GM21717 (cell line): ENCODE data around the gene MAU2.
"Not testable (repeated sequence)": the region's sequence is repeated elsewhere in the genome, so short reads cannot be mapped to it uniquely, and the experiment has no call there.

Source experiments
- ATAC-seq: cut with Tn5 transposase; IDR thresholded peaks from one replicate; pipeline ENCODE4 v1.9.1; 2021; ENCODE audit warnings: mild to moderate bottlenecking, moderate library complexity; ENCODE audit not compliant: unreplicated experiment

MAU2 gene

GRCh38 chr19:19381007-19381926, 60.6 kb downstream of the MAU2 start:
- no peak for ATAC-seq

DNA sequence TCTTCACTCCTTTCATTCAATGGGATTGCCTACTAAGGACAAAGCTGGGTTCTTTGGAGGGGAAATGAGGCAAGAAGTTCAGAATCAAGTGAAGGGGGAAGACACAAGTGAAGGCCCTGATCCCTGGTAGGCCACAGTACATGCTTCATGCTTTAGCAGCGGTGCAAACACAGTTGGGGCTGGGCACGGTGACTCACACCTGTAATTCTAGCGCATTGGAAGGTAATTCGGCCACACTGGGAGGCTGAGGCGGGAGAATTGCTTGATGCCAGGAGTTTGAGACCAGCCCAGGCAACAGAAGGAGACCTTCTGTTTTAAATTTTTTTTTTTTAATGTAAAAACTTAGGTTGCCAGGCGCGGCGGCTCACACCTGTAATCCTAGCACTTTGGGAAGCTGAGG, 61.5 kb downstream of the MAU2 start:
- ATAC-seq = no peak

GRCh38 chr19:19384486-19384885, 63.9 kb downstream of the MAU2 start:
- no peak for ATAC-seq

DNA sequence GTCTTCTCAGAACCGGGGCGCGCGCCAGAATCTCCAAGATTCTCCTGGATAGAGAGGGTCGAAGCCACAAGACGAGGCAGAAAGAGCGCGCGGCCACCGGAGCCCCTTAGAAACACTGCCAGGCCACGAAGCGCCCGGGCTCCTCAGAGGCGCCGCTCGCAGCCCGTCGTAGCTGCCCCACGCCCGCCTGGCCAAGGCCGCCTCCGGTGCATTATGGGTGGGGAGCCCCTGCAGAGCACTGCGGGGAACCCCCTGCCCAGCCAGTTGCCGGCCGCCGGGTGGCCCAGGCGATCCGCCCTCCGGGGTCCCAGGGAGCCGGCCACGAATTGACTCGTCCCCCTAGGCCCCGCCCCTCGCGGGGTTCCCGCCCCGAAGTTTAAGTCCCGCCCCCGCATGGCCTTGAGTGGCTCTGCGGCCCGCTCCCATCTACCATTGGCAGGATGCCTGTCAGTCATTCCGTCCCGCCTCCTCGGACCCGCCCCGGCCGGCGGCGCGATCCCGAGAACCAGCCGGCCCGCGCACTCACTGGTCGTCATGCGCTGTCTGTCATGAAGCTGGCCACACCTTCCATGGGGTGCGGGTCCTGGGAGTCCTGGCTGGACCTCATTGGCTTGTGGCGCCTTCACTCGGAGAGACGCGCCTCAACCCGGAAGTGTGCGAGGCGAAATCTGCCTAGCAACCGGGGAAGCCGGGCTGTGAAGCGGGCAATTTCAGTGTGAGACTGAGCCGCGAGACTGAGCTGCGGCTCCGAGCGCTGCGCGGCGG, 64.7 kb downstream of the MAU2 start:
- peak; percentile 86 for ATAC-seq

GRCh38 chr19:19385896-19386869, 65.6 kb downstream of the MAU2 start:
- ATAC-seq = peak; percentile 18

DNA sequence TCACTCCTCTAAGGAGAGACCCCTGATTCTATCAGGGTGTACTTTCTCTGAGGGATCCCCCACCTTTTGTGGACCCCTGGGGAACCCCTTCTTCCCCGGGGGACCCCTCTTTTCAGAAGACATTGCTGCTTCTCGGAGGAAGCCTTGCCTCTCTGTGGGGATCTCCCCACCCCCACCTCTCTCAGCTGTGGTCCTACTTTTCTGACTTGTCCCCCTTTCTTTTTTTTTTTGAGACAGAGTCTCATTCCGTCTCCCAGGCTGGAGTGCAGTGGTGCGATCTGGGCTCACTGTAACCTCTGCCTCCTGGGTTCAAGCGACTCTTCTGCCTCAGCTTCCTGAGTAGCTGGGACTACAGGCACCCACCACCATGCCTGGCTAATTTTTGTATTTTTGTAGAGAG, 66.5 kb downstream of the MAU2 start:
- no peak for ATAC-seq

- ATAC-seq = no peak
Observed at GRCh38 chr19:19388568-19389555, 68.2 kb downstream of the MAU2 start.

- not testable (repeated sequence) for ATAC-seq
Observed at GRCh38 chr19:19389683-19390082, 69.1 kb downstream of the MAU2 start.

GRCh38 chr19:19394333-19394732, 73.7 kb downstream of the MAU2 start:
- not testable (repeated sequence) for ATAC-seq

- ATAC-seq = no peak
Observed at GRCh38 chr19:19399733-19400433, 79.3 kb downstream of the MAU2 start.

GRCh38 chr19:19402656-19403372, 82.2 kb downstream of the MAU2 start:
- ATAC-seq = no peak

- no peak for ATAC-seq
Observed at GRCh38 chr19:19403373-19403901, 82.8 kb downstream of the MAU2 start.

DNA sequence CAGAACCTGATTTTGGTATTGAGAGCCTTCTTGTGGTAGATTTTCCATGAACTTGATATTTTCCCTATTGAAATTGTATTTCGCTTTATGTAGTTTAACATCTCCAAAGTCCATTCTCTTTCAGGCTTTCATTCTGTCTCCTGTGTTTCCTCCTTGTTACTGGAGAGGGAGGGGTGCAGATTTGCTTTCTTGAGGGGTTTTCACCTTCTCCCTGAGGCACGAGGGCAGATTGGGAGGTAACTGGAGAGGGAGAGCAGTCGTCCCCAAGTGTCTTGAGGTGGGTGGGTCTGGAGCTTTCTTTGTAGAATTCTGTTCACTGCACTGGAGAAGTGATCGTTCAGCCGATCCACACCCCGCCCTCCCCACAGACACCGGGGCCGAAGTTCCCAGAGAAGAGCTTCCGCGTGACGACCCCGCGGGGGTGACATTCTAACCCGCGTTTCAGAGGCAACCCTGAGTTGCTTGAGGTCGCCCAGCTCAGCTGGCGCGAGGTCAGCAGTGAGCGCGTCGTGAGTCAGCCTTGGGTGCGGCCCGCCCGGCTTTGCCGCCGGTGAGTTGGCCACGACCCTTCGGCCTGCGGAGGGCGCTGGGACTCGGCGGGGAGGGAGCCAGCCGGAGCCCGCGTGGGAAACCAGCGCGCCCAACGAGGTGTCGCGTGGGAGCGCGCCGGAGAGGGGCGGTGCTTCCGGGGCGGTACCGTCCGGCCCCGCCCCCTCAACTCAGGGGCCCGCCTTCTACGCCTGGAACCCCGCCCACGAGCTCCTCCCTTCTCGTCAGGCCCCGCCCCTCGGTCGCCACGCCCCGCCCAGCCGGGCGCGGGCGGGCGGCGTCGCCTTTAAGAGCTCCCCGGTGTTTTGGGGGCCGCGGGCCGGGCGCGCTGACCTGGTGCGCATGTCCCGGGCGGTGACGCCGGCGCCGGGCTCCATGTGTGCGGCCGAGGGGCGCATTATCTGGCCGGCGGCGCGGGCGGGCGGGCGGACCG, 84.5 kb downstream of the MAU2 start, which contains the start of gene GATAD2A:
TSS of gene GATAD2A (plus strand) at position 797 of the 982 bp plus-strand sequence. CDS start 59,671 bp downstream, outside the sequence.
- ATAC-seq = peak; percentile 54

DNA sequence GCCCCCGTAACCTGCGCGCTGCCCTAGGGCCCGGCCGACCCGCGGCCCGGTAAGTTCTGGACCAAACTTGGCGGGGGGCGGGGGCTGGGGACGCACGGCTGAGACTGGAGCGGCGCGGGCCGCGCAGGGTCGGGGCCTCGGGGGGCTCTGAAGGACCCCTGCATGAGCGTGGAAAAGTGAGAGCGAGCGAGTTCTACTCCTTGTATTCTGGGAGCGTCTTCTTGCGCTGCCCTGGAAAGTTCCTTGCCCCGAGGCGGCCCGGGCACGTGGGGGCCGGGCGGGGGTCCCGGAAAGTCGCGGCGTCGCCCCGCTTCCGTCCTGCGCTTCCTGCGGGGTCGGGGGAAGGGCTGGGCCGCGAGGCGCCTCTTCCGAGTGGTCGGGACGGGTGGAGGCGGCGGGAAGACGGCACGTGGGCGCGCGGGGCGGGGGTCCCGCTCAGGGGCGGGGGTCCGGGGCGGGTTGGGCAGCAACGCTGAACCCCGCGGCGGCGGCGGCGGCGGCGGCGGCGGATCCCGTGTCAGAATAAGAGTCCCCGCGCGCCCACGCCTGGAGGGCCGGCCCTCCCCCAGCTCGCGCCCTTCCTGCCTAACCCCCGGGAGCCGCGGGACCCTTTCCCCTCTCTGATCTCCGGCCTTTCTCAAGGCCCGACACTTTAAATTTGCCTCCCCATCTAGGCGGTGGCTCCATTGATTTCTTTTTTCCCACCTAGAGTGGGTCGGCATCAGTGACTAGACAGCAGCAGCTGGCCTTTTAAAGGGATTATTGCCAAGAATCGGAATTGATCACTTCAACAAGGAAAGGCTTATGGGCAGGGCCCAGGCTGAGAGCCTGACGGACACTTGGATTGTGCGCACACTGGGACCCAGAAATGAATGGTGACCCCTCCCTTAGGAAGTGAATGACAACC, 85.6 kb downstream of the MAU2 start:
- ATAC-seq = no peak

DNA sequence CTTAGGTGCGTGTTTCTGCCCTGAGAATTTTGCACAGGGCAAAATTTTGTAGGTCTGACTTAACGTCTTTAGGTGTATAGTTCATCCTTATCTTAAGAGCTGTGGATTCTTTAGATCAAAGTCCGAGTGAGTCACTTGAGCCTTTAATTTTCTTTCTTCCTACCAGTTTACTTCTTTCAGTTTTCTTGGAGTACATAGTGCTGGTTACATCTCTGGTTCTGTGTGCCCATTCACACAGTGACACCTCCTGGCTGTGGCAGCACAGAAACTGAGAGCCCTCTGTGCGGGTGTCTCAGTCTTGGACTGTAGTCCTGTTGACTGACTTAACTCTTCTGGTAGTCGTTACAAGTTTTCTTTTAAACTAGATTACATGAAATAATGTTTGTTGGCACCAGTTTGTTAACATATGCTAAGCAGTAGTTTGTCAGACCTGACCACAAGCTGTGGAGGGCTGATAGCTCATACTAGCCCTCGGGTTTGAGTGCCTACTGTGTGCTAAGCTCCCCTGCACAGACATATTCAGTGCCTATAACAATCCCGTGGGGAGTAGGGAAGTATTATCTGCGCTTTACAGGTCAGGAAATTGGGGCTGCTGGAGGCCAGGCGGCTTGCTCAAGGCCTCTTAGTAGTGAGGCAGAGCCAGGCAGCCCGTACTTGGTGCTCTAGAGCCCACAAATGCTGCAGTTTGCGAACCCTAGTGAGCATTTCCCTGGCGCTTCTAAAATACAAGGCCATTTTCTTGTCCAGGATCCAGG, 86.4 kb downstream of the MAU2 start:
- ATAC-seq = no peak
